Hematopoietic multipotent progenitor cell treated with erythropoietin and hydrocortisone succinate and interleukin-3 and kit ligand, for 6 days (in vitro differentiated cells): ENCODE results near the gene TMPO.
A peak's percentile ranks its signal among the peaks of the same experiment; 100 is the strongest.
"Not testable (repeated sequence)": the region's sequence is repeated elsewhere in the genome, so short reads cannot be mapped to it uniquely, and the experiment has no call there.

Experiments
- DNase-seq: peaks from one replicate; pipeline ENCODE4 v3.0.0-alpha.2; 2015

TMPO gene

GRCh38 chr12:98579347-98579746 lies 64.0 kb downstream of the TMPO start:
- no peak for DNase-seq

- no peak for DNase-seq
Measured at GRCh38 chr12:98579835-98580234, 64.4 kb downstream of the TMPO start.

GRCh38 chr12:98580695-98581094 lies 65.3 kb downstream of the TMPO start:
- no peak for DNase-seq

- DNase-seq, result no peak
Measured at GRCh38 chr12:98581101-98581500, 65.7 kb downstream of the TMPO start.

- no peak for DNase-seq
Measured at GRCh38 chr12:98582093-98582492, 66.7 kb downstream of the TMPO start.

GRCh38 chr12:98587084-98587483 lies 71.7 kb downstream of the TMPO start:
- DNase-seq, result no peak

- DNase-seq, result peak; percentile 51
Measured at GRCh38 chr12:98591209-98591608, 75.8 kb downstream of the TMPO start.

GRCh38 chr12:98592825-98593322 lies 77.5 kb downstream of the TMPO start:
- peak; percentile 82 for DNase-seq

GRCh38 chr12:98593351-98594049 lies 78.1 kb downstream of the TMPO start, which contains the start of gene SLC25A3:
Gene SLC25A3, plus strand, starts transcription at chr12:98593686. Its CDS starts 293 bp downstream, at chr12:98593979.
- peak; percentile 99 for DNase-seq

GRCh38 chr12:98594050-98594835 lies 78.9 kb downstream of the TMPO start:
- DNase-seq, result peak; percentile 66

GRCh38 chr12:98595243-98595988 lies 80.0 kb downstream of the TMPO start:
- no peak for DNase-seq

GRCh38 chr12:98597313-98597712 lies 81.9 kb downstream of the TMPO start:
- DNase-seq, result not testable (repeated sequence)
